Ascending aorta (tissue), 2 donors: Measurements from ENCODE around the gene ATP5ME. TPM values are rescaled to one million over a fixed set of nuclear protein-coding genes. Genes with fewer than 3 reads are reported as not detected.

Experiments used
- DNase-seq, 2 donors: peaks; one replicate each; pipeline ENCODE4 v3.0.0-alpha.2; 2019; ENCODE audit warnings: low spot score in 2 of 2
- H3K27ac ChIP-seq, 2 donors: fragments of 200-600 bp; sonication (generic); one replicate each; pipeline ENCODE4 v1.5.1; 2016 to 2017; ENCODE audit warnings: mild to moderate bottlenecking in 1 of 2
- H3K27me3 ChIP-seq: fragments of 200-600 bp; sonication (generic); one replicate; pipeline ENCODE4 v1.5.1; 2017
- H3K36me3 ChIP-seq, 2 donors: fragments of 200-600 bp; sonication (generic); one replicate each; pipeline ENCODE4 v1.5.1; 2016
- H3K4me1 ChIP-seq, 2 donors: fragments of 200-600 bp; sonication (generic); one replicate each; pipeline ENCODE4 v1.5.1; 2016 to 2017; ENCODE audit warnings: mild to moderate bottlenecking in 1 of 2
- H3K4me3 ChIP-seq, 2 donors: fragments of 200-600 bp; sonication (generic); one replicate each; pipeline ENCODE4 v1.5.1; 2016 to 2017; ENCODE audit warnings: mild to moderate bottlenecking in 1 of 2
- H3K9me3 ChIP-seq, 2 donors: fragments of 200-600 bp; sonication (generic); one replicate each; pipeline ENCODE4 v1.5.1; 2016
- CTCF ChIP-seq, 3 experiments: fragments of 200-600 bp in 2 of 3; fragments of 450-650 bp in 1 of 3; sonication (generic) in 2 of 3; IDR thresholded peaks; one replicate each; pipeline ENCODE4 v1.5.1; 2016 to 2019; ENCODE audit warnings: antibody characterized with exemption in 3 of 3, mild to moderate bottlenecking in 1 of 3, moderate library complexity in 1 of 3
- intact Hi-C: fragments of 100-400 bp; cut with DNase I; formaldehyde crosslinking; loops from one replicate; pipeline ENCODE4 v1.15.1; 2023
- total RNA-seq: library from RNA; depleted of rRNA; stranded (reverse); fragments of >200 nt; gene quantifications from one replicate; pipeline ENCODE4 v1.1.0, GENCODE V29; 2016

Gene ATP5ME
- total RNA-seq, 1 donor from 2014 or later, result not detected

GRCh38 chr4:625631-626161 is 48.4 kb downstream of the ATP5ME start:
- no peaks in the 10 kb centered on the region for H3K9me3 ChIP-seq
- no peak overlapping the region for H3K27ac ChIP-seq
- H3K27me3 ChIP-seq, result no peaks in the 10 kb centered on the region
- DNase-seq, result no peak
- no peaks in the 10 kb centered on the region for H3K36me3 ChIP-seq
- intact Hi-C loops, result no loop called here
- no peak for TF ChIP-seq CTCF (IDR thresholded peaks at IDR 0.05)
- H3K4me1 ChIP-seq, result no peaks in the 10 kb centered on the region
- H3K4me3 ChIP-seq, result no peak overlapping the region

GRCh38 chr4:624705-625590 is 49.1 kb downstream of the ATP5ME start, which contains the start of gene PDE6B:
PDE6B (plus strand) TSS chr4:625573; CDS start chr4:625627, 54 bp downstream.
- DNase-seq, result no peak
- Histone ChIP-seq H3K4me1 (no peaks in the 10 kb centered on the region), H3K9me3 (no peaks in the 10 kb centered on the region), H3K27me3 (no peaks in the 10 kb centered on the region), H3K27ac (no peak within 1 kb of the TSS), H3K36me3 (no peaks in the 10 kb centered on the region), H3K4me3 (no peak within 1 kb of the TSS)
- intact Hi-C loops, result no loop called here
- no peak for TF ChIP-seq CTCF (IDR thresholded peaks at IDR 0.05)

- H3K9me3 ChIP-seq, result no peaks in the 10 kb centered on the region
- intact Hi-C loops, result no loop called here
- DNase-seq, result no peak
- no peaks in the 10 kb centered on the region for H3K36me3 ChIP-seq
- no peak overlapping the region for H3K4me3 ChIP-seq
- no peak for TF ChIP-seq CTCF (IDR thresholded peaks at IDR 0.05)
- H3K4me1 ChIP-seq, result no peaks in the 10 kb centered on the region
- no peaks in the 10 kb centered on the region for H3K27me3 ChIP-seq
- no peak overlapping the region for H3K27ac ChIP-seq
These were observed 50.0 kb downstream of the ATP5ME start for GRCh38 chr4:623914-624566.

GRCh38 chr4:622996-623913 is 50.8 kb downstream of the ATP5ME start:
- Histone ChIP-seq H3K4me3 (no peak overlapping the region), H3K9me3 (no peaks in the 10 kb centered on the region), H3K4me1 (no peaks in the 10 kb centered on the region), H3K36me3 (no peaks in the 10 kb centered on the region), H3K27me3 (no peaks in the 10 kb centered on the region), H3K27ac (no peak overlapping the region)
- TF ChIP-seq CTCF (IDR thresholded peaks at IDR 0.05), result no peak
- intact Hi-C loops, result no loop called here
- no peak for DNase-seq

Other genes starting within 250 kb of the ATP5ME start
- 40.7 TPM for gene ZNF721, start 175.1 kb downstream of the ATP5ME start, total RNA-seq
- gene PIGG, start 175.1 kb downstream of the ATP5ME start, total RNA-seq, result 41.9 TPM
- not detected for gene TMEM271, start 98.0 kb downstream of the ATP5ME start, total RNA-seq
- not detected for gene PDE6B, start 48.7 kb downstream of the ATP5ME start, total RNA-seq
- gene MYL5, start 266 bp upstream of the ATP5ME start, total RNA-seq, result 1.1 TPM
- gene SLC49A3, start 14.9 kb upstream of the ATP5ME start, total RNA-seq, result 17.7 TPM
- 124 TPM for gene PCGF3, start 31.6 kb upstream of the ATP5ME start, total RNA-seq
- 1.1 TPM for gene CPLX1, start 151.9 kb upstream of the ATP5ME start, total RNA-seq